GM13977 (cell line): ENCODE measurements around the gene GRID2.

ENCODE experiments used
- DNase-seq: peaks from one replicate; pipeline ENCODE4 v3.0.0; 2012; ENCODE audit warnings: low spot score
- in situ Hi-C: fragments of 300-500 bp; cut with MboI; formaldehyde crosslinking; loops from one replicate; pipeline ENCODE4 v1.12.0; 2022; ENCODE audit warnings: low sequenced_read_pairs, low pct_unique_long_range_greater_than_20kb, mixed read lengths, inconsistent platforms; ENCODE audit not compliant: unreplicated experiment
- TF ChIP-seq, protein P1 (sequence below): IDR thresholded peaks from 2 replicates; pipeline ENCODE4 v1.5.1; 2012; ENCODE audit warnings: mild to moderate bottlenecking, control low read depth; ENCODE audit not compliant: insufficient read depth; ENCODE audit errors: extremely low read depth, missing control alignments

Gene GRID2

GRCh38 chr4:92962831-92963230, 659.1 kb downstream of the GRID2 start:
- TF ChIP-seq, protein P1, sequence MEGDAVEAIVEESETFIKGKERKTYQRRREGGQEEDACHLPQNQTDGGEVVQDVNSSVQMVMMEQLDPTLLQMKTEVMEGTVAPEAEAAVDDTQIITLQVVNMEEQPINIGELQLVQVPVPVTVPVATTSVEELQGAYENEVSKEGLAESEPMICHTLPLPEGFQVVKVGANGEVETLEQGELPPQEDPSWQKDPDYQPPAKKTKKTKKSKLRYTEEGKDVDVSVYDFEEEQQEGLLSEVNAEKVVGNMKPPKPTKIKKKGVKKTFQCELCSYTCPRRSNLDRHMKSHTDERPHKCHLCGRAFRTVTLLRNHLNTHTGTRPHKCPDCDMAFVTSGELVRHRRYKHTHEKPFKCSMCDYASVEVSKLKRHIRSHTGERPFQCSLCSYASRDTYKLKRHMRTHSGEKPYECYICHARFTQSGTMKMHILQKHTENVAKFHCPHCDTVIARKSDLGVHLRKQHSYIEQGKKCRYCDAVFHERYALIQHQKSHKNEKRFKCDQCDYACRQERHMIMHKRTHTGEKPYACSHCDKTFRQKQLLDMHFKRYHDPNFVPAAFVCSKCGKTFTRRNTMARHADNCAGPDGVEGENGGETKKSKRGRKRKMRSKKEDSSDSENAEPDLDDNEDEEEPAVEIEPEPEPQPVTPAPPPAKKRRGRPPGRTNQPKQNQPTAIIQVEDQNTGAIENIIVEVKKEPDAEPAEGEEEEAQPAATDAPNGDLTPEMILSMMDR: no peak
- in situ Hi-C loops: no loop called here
- no peak for DNase-seq

DNA sequence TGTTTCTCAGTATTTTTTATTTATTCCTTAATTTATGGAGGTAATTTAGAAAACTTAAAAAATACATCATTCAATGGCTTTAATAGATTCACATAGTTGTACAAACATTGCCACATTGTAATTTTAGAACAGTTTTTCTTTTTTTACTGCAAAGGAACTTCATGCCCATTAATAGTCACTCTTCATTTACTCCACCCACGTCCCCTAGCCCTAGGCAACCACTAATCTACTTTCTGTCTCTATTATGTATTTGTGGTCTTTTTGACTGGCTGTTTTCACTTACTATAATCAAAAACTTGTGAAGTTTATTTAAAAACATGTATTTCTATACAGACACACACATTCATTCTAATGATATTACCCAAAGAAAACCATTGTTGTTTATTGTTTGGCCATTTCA, 664.8 kb downstream of the GRID2 start:
- TF ChIP-seq, protein P1: no peak
- in situ Hi-C loops: no loop called here
- DNase-seq: no peak

GRCh38 chr4:92968996-92969395, 665.2 kb downstream of the GRID2 start:
- TF ChIP-seq, protein P1: no peak
- in situ Hi-C loops: no loop called here
- no peak for DNase-seq

- DNase-seq: no peak
- in situ Hi-C loops: no loop called here
- TF ChIP-seq, protein P1: no peak
Observed at GRCh38 chr4:92969650-92970379, 666.0 kb downstream of the GRID2 start.

GRCh38 chr4:92970996-92971395, 667.2 kb downstream of the GRID2 start:
- TF ChIP-seq, protein P1: no peak
- in situ Hi-C loops: no loop called here
- no peak for DNase-seq

DNA sequence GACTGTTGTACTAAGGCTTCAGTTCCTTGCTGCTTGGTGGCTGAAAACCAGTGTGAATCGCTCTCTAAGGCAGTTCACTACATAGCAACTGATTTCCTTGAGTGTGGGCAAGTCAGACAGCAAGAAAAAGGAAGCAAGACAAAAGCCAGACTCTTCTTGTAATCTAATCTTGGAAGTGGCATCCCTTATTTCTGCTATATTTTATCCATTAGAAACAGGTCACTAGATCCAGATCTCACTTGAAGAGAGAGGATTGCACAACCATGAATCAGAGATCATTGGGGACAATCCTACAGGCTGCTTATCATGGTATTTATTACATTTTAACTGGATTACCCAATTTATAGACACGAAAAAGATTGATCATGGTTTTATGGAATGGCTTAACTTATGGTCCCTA, 684.5 kb downstream of the GRID2 start:
- no peak for DNase-seq
- TF ChIP-seq, protein P1: no peak
- in situ Hi-C loops: no loop called here
